Measurements from ENCODE around the gene BMI1.
"Not testable (repeated sequence)": the region's sequence is repeated elsewhere in the genome, so short reads cannot be mapped to it uniquely, and the experiment has no call there.

BMI1 gene

GRCh38 chr10:22320591-22321155 is at the start of gene BMI1:
BMI1 (plus strand) TSS chr10:22321099; CDS start chr10:22326450, 5,351 bp downstream.
- DNase-seq (ENCODE audit: low spot score), result peak; percentile 93

DNA sequence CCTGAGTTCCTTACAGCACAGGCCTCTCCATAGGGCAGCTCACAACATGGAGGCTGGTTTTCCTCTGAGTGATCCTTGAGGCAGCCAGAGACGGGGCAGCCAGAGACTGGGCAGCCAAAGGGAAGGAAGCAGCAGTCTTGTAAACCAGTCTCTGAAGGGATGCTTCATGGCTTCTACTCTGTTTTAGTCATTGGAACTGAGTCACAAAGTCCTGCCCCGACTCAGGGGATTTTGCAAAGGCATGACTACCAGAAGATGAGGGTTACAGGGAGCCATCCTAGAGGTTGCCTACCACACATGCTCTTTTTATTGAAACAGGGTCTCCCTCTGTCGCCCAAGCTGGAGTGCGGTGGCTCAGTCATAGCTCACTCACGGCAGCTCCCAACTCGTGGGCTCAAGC is 49.1 kb upstream of the BMI1 start:
- DNase-seq (ENCODE audit: low spot score), result no peak

DNA sequence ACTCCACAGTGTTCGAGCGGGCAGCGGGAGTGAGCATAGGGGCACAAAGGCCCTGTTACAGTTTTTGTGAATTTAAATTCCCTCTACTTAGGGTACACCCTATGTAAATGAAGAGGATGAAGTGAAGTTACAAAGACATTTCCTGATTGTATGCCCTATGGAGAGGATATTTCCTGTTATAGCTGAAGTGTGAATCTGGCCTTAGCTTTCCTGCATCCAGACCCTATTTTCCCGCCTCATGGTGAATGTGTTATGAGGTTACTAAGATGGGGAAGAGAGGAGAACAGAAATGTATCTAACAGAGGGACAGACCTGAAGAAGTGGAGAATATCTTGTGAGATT is 42.5 kb upstream of the BMI1 start:
- no peak for DNase-seq (ENCODE audit: low spot score)

DNA sequence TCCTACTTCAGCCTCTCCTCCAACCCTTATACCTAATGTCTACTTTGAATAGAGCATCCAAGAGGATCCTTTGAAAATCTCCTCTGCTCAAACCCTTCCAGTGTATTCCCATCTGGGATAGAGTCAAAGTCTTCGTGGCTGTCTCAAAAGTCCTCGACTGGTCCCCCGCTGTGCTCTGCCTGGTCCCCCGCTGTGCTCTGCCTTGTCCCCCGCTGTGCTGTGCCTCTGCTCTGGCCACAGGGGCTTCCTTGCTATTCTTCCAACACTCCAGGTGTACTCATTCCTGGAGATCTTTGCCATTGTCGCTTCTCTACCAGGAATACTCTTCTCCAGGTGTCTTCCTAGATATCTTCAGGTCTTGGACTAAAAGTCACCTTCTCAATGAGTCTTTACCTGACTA is 40.8 kb upstream of the BMI1 start:
- no peak for DNase-seq (ENCODE audit: low spot score)

- DNase-seq (ENCODE audit: low spot score), result no peak
Measured at GRCh38 chr10:22285130-22285529, 35.8 kb upstream of the BMI1 start.

GRCh38 chr10:22293747-22294404 is 27.0 kb upstream of the BMI1 start:
- no peak for DNase-seq (ENCODE audit: low spot score)

GRCh38 chr10:22294694-22295093 is 26.2 kb upstream of the BMI1 start:
- DNase-seq (ENCODE audit: low spot score), result no peak

GRCh38 chr10:22301193-22301592 is 19.7 kb upstream of the BMI1 start:
- DNase-seq (ENCODE audit: low spot score), result no peak

GRCh38 chr10:22303461-22303860 is 17.4 kb upstream of the BMI1 start:
- no peak for DNase-seq (ENCODE audit: low spot score)

- DNase-seq (ENCODE audit: low spot score), result no peak
Measured at GRCh38 chr10:22305721-22306120, 15.2 kb upstream of the BMI1 start.

DNA sequence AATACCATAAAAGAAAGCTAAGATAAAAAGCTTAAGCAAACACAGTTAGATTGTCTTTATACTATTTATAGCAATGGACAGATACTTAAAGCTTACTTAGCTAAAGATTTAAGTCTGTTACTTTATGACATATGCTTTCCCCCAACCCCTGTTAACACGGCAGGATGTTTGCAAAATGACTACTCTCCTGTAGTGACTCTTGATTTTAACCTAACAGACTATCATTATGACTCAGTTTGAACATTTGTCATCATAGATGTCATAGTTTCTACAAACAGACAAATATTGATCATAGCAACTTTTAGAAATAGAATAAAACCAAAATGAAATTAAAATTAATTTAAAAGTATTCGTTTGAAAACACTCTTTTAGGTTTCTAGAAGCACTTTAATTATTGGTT is 12.5 kb upstream of the BMI1 start:
- DNase-seq (ENCODE audit: low spot score), result no peak

DNA sequence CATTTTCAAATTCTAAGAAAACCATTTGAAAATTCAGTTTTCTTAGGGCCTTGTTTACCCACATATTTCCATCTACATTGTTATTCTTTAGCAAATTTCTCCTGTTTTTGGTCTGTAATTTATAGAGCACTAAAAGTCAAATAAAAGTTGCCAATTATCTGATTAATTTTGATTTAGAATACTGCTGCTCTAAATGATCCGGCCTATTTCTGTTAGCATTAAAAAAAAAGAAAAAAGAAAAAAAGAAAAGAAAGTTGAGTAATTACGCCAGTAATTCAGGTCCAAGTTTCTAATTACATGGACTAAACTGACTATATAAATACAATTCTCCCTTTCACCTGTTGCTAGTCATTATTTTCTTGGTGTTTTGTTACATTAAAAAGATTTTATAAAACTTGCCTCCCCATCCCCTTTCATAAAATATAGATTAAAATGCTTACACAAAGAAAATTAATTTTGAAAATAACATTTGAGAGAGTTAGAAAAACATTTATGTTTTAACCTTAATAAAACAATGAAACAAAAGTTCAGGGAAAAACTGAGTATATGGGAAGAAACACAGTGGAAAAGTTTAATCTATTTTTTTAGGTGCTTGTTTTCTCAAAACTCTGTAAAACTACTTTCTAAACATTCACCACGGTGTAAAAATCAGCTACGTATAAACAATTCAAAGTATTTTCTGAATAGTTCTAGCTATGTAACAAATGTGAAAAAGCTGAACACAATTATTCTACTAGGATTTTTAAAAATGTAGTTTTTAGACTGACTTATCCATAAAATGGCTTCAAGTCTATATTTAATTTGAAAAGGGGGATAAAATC is 11.5 kb upstream of the BMI1 start:
- DNase-seq (ENCODE audit: low spot score), result no peak

- DNase-seq (ENCODE audit: low spot score), result not testable (repeated sequence)
Measured at GRCh38 chr10:22310012-22310411, 10.9 kb upstream of the BMI1 start.

DNA sequence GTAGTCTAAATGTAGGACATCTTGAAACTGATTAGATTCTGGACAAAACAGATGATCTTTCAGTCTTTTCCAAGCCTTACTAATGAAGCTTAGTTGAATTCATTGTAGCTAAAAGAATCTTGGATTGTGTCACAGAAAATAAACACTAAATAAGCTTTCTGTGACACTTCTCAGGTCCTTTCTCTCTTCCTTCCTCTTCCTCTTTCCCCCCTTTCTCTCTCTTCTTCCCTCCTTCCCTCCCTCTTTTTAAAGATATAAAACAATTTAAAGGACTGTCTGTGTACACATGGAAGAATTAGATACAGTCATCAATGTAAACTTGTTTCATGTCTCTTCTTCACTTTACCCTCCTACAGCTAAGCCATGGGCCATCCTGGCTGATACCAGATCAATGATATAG is 10.0 kb upstream of the BMI1 start:
- no peak for DNase-seq (ENCODE audit: low spot score)

- DNase-seq (ENCODE audit: low spot score), result no peak
Measured at GRCh38 chr10:22314852-22315251, 6.0 kb upstream of the BMI1 start.

DNA sequence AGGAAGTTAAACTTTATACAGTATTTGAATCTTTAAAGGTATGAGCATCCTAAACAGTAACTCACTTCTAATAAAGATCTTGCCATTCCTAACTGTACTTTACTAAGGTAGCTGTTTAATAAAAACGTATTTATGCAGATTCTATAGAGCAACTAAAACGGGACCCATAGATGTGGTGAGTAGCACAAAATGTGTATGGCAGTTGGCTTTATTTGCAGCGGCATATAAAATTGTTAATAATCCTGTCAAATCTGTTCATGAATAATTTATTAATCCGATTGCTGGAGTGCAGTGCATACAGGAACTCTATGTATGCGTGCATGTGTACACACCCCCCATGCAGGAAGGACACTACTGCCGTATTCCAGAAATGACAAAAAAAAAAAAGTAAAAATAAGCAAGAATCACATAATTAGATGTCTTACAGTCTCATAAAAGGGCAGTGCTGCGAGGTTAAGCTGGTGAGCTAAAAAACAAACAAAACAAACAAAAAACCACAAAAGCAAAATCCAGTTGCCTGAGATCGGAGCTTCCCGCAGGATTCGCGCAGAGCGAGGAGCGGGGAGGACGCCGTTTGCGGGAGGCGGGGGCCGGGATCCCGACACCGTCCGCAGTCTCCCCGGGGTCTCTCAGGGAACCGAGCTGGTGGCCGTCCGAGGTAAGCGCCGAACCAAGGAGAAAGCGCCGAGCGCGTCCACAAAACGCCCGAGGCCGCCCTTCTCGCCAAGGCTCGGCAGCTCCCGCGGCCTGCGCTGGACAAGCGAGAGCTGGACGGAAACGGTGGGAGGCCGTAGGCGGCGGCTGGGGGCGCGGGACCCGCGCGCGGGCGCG is 5.2 kb upstream of the BMI1 start:
- no peak for DNase-seq (ENCODE audit: low spot score)

GRCh38 chr10:22316286-22317075 is 4.4 kb upstream of the BMI1 start, which contains the start of gene COMMD3:
COMMD3 (plus strand) TSS chr10:22316388; CDS start chr10:22316418, 30 bp downstream.
- DNase-seq (ENCODE audit: low spot score), result peak; percentile 93

GRCh38 chr10:22317076-22317370 is 3.9 kb upstream of the BMI1 start:
- DNase-seq (ENCODE audit: low spot score), result no peak

- no peak for DNase-seq (ENCODE audit: low spot score)
Measured at GRCh38 chr10:22317771-22318565, 2.9 kb upstream of the BMI1 start.

DNA sequence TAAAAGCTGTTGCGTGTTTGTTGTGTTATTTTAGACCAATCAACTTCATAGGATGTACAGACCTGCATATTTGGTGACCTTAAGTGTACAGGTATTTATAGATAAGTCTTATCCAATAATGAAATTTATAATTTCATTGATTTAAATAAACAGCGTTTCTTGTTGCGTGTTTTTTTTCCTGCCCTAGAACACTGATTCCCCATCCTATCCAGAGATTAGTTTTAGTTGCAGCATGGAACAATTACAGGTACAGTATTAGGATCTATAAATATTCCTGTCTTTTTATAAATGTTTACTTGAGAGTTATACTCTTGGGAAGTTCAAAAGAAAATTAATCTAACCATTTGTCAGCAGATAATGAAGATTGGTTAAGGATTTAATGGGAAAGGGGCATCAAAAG is 2.1 kb upstream of the BMI1 start:
- no peak for DNase-seq (ENCODE audit: low spot score)

DNA sequence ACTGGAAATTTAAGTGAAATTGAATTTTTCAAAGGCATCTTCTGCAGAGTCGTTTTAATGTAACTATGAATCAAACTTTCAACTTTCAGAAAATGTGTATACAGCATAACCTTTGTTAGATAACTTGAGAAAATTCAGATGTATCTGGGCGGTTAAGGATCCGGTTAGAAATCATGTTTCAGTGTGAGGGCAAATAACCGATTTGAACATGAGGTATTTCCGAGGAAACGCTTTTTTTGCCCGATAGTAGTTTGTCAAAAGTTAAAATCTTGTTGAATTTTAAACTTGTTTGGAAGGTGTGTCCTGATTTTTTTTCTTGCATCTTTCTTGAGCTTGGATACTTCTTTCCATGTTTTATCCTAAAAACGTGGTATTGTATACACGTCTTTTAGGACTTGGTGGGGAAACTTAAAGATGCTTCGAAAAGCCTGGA is 1.3 kb upstream of the BMI1 start:
- no peak for DNase-seq (ENCODE audit: low spot score)
